Measurements from ENCODE around the gene TMEM207. TPM values are rescaled to one million over a fixed set of nuclear protein-coding genes. Genes with fewer than 3 reads are reported as not detected.

Gene TMEM207
- total RNA-seq, 1 donor: not detected

DNA sequence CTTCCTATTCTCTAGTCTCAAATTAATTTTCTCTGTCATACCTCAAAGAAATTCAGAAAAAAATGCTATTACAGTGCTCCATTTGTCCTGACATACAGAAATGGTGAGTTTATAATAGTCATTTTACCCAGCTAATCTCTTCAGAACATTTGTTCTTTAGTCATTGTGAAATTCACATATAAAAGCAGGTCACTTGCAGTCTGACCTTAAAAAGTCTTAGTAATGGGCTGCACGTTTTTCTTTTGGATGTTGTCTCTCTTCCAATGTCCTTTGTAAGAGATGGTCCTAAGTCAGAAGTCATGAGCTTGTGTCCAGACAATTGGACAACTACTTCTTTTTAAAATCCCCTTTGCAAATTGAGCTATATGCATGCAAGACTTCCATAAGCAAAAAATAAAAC lies 47.2 kb upstream of the TMEM207 start:
- no peak overlapping the region for H3K27ac ChIP-seq (ENCODE audit: low read depth, low read length)
- H2AFZ ChIP-seq (ENCODE audit: low read length): no peak overlapping the region
- H3K36me3 ChIP-seq (ENCODE audit: insufficient read depth, low read length): no peaks in the 10 kb centered on the region
- H3K79me2 ChIP-seq (ENCODE audit: insufficient read depth, low read length): no peaks in the 10 kb centered on the region
- H3K4me1 ChIP-seq (ENCODE audit: insufficient read depth, low read length): peaks cover 20% of the 10 kb centered on the region
- H3K27me3 ChIP-seq (ENCODE audit: insufficient read depth, low read length): no peaks in the 10 kb centered on the region
- TF ChIP-seq, protein P1, sequence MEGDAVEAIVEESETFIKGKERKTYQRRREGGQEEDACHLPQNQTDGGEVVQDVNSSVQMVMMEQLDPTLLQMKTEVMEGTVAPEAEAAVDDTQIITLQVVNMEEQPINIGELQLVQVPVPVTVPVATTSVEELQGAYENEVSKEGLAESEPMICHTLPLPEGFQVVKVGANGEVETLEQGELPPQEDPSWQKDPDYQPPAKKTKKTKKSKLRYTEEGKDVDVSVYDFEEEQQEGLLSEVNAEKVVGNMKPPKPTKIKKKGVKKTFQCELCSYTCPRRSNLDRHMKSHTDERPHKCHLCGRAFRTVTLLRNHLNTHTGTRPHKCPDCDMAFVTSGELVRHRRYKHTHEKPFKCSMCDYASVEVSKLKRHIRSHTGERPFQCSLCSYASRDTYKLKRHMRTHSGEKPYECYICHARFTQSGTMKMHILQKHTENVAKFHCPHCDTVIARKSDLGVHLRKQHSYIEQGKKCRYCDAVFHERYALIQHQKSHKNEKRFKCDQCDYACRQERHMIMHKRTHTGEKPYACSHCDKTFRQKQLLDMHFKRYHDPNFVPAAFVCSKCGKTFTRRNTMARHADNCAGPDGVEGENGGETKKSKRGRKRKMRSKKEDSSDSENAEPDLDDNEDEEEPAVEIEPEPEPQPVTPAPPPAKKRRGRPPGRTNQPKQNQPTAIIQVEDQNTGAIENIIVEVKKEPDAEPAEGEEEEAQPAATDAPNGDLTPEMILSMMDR (IDR thresholded peaks at IDR 0.05; ENCODE audit: extremely low read depth, low read depth, low read length): no peak
- no peak overlapping the region for H3K4me3 ChIP-seq (ENCODE audit: insufficient read depth, low read length)
- H4K20me1 ChIP-seq (ENCODE audit: insufficient read depth, low read length): no peaks in the 10 kb centered on the region
- no peak overlapping the region for H3K4me2 ChIP-seq (ENCODE audit: insufficient read depth, low read length)
- H3K9me3 ChIP-seq (ENCODE audit: low read depth, low read length): no peaks in the 10 kb centered on the region
- DNase-seq (ENCODE audit: insufficient read length, low spot score, missing footprints): no peak

GRCh38 chr3:190495796-190496195 lies 46.1 kb upstream of the TMEM207 start:
- no peak overlapping the region for H3K4me3 ChIP-seq (ENCODE audit: insufficient read depth, low read length)
- TF ChIP-seq, protein P1 (IDR thresholded peaks at IDR 0.05; ENCODE audit: extremely low read depth, low read depth, low read length): no peak
- H3K4me1 ChIP-seq (ENCODE audit: insufficient read depth, low read length): peaks cover 20% of the 10 kb centered on the region
- H3K27me3 ChIP-seq (ENCODE audit: insufficient read depth, low read length): no peaks in the 10 kb centered on the region
- no peaks in the 10 kb centered on the region for H4K20me1 ChIP-seq (ENCODE audit: insufficient read depth, low read length)
- H2AFZ ChIP-seq (ENCODE audit: low read length): peak overlapping the region; percentile 20
- peak overlapping the region; percentile 60 for H3K27ac ChIP-seq (ENCODE audit: low read depth, low read length)
- H3K9me3 ChIP-seq (ENCODE audit: low read depth, low read length): no peaks in the 10 kb centered on the region
- no peak overlapping the region for H3K4me2 ChIP-seq (ENCODE audit: insufficient read depth, low read length)
- no peak for DNase-seq (ENCODE audit: insufficient read length, low spot score, missing footprints)
- H3K36me3 ChIP-seq (ENCODE audit: insufficient read depth, low read length): no peaks in the 10 kb centered on the region
- no peaks in the 10 kb centered on the region for H3K79me2 ChIP-seq (ENCODE audit: insufficient read depth, low read length)

DNA sequence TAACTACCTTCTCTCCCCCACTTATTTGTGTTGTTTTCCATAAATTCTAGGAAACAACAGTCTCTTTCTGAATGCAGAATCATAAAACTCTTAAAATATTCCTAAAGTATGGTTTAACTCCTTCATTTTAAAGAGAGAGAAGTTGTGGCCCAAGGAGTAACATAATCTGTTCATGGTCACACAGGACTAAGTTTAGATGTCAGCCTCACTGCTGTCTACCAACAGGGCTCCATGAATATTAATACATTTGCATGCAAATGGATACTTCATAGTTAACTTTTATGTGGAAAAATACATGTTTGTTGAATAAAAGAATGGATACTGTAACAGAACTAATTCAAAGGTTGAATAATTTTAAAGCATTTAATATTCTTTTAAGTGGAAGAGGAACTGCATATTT lies 45.7 kb upstream of the TMEM207 start:
- peaks cover 20% of the 10 kb centered on the region for H3K4me1 ChIP-seq (ENCODE audit: insufficient read depth, low read length)
- no peaks in the 10 kb centered on the region for H3K9me3 ChIP-seq (ENCODE audit: low read depth, low read length)
- no peaks in the 10 kb centered on the region for H3K27me3 ChIP-seq (ENCODE audit: insufficient read depth, low read length)
- H3K36me3 ChIP-seq (ENCODE audit: insufficient read depth, low read length): no peaks in the 10 kb centered on the region
- H2AFZ ChIP-seq (ENCODE audit: low read length): peak overlapping the region; percentile 48
- H4K20me1 ChIP-seq (ENCODE audit: insufficient read depth, low read length): no peaks in the 10 kb centered on the region
- peak overlapping the region; percentile 19 for H3K27ac ChIP-seq (ENCODE audit: low read depth, low read length)
- DNase-seq (ENCODE audit: insufficient read length, low spot score, missing footprints): no peak
- no peak overlapping the region for H3K4me3 ChIP-seq (ENCODE audit: insufficient read depth, low read length)
- H3K79me2 ChIP-seq (ENCODE audit: insufficient read depth, low read length): no peaks in the 10 kb centered on the region
- H3K4me2 ChIP-seq (ENCODE audit: insufficient read depth, low read length): no peak overlapping the region
- TF ChIP-seq, protein P1 (IDR thresholded peaks at IDR 0.05; ENCODE audit: extremely low read depth, low read depth, low read length): no peak

DNA sequence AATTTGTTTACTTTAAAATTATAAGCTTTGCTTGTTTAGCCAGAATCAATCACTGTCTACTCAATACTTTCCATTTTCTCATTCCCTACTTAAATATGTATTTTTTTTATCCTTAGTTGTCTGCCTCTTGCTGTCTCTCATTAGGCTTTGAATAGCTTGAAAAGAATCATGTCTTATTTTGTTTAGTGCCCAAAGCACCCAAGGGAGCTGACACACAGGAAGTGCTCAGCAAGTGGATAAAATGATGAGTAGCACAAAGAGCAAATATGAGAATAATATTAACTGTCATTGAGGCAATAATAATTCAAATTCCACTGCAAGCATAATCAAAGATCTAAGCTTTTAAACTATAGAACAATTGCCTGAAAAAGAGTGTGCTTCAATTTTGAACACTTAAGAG lies 45.2 kb upstream of the TMEM207 start:
- Histone ChIP-seq H3K4me2 (ENCODE audit: insufficient read depth, low read length) (no peak overlapping the region), H3K27ac (ENCODE audit: low read depth, low read length) (peak overlapping the region; percentile 40), H3K4me3 (ENCODE audit: insufficient read depth, low read length) (no peak overlapping the region), H2AFZ (ENCODE audit: low read length) (peak overlapping the region; percentile 48), H3K36me3 (ENCODE audit: insufficient read depth, low read length) (no peaks in the 10 kb centered on the region), H4K20me1 (ENCODE audit: insufficient read depth, low read length) (no peaks in the 10 kb centered on the region), H3K9me3 (ENCODE audit: low read depth, low read length) (no peaks in the 10 kb centered on the region), H3K79me2 (ENCODE audit: insufficient read depth, low read length) (no peaks in the 10 kb centered on the region), H3K4me1 (ENCODE audit: insufficient read depth, low read length) (peaks cover 20% of the 10 kb centered on the region), H3K27me3 (ENCODE audit: insufficient read depth, low read length) (no peaks in the 10 kb centered on the region)
- TF ChIP-seq, protein P1 (IDR thresholded peaks at IDR 0.05; ENCODE audit: extremely low read depth, low read depth, low read length): no peak
- DNase-seq (ENCODE audit: insufficient read length, low spot score, missing footprints): no peak

Data from osteoblast (primary cell).